BLaER1 treated with 17β-estradiol and CSF1 and Interleukin-3, amounts not matched to agents 10 nM and 100 nM (cell line): ENCODE measurements around the gene C3orf22.
"Not testable (repeated sequence)": the region's sequence is repeated elsewhere in the genome, so short reads cannot be mapped to it uniquely, and the experiment has no call there.

Source experiments
- H3K27ac ChIP-seq, 11 experiments: shearing (Covaris generic); formaldehyde crosslinking; 2 replicates each; pipeline ENCODE4 v1.8.1; 2022
- H3K27me3 ChIP-seq, 11 experiments: shearing (Covaris generic); formaldehyde crosslinking; 2 replicates each; pipeline ENCODE4 v1.8.1; 2022
- H3K36me3 ChIP-seq, 11 experiments: shearing (Covaris generic); formaldehyde crosslinking; 2 replicates each; pipeline ENCODE4 v1.8.1; 2022
- H3K4me1 ChIP-seq, 10 experiments: shearing (Covaris generic); formaldehyde crosslinking; 2 replicates each; pipeline ENCODE4 v1.8.1; 2022
- H3K4me2 ChIP-seq, 11 experiments: shearing (Covaris generic); formaldehyde crosslinking; 2 replicates each; pipeline ENCODE4 v1.8.1; 2022
- H3K4me3 ChIP-seq, 10 experiments: shearing (Covaris generic); formaldehyde crosslinking; 2 replicates each; pipeline ENCODE4 v1.8.1; 2022
- H3K9ac ChIP-seq, 11 experiments: shearing (Covaris generic); formaldehyde crosslinking; 2 replicates each; pipeline ENCODE4 v1.8.1; 2022
- H3K9me3 ChIP-seq, 11 experiments: shearing (Covaris generic); formaldehyde crosslinking; replicated peaks in 1 of 11; 2 replicates each; pipeline ENCODE4 v1.8.1; 2022
- H4K20me1 ChIP-seq, 11 experiments: shearing (Covaris generic); formaldehyde crosslinking; 2 replicates each; pipeline ENCODE4 v1.8.1; 2022
- Cebpa-rat ChIP-seq, 11 experiments: shearing (Covaris generic); IDR thresholded peaks; 2 replicates each; pipeline ENCODE4 v1.8.1; 2022

Gene C3orf22

DNA sequence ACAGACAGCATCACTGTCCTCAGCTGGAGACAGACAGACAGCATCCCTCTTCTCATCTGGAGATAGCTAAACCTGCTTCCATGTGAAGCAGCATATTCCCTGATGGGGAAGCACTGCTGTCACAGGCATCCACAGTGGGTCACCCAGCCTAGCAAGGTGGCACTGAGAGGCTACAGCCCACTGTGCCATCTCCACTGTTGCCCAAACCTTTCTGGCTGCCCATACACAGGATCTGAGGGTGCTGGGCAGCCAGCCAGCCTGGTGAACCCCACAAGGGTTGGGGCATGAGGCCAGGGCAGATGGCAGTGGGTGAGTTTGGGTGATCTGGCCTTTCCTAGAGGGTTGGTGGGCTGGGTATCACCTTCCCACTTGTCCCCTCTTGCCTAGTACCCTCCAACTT, 23.1 kb downstream of the C3orf22 start:
- TF ChIP-seq Cebpa-rat (IDR thresholded peaks at IDR 0.05): no peak
- no peaks in the 10 kb centered on the region for H3K27me3 ChIP-seq
- no peak overlapping the region for H3K9ac ChIP-seq

DNA sequence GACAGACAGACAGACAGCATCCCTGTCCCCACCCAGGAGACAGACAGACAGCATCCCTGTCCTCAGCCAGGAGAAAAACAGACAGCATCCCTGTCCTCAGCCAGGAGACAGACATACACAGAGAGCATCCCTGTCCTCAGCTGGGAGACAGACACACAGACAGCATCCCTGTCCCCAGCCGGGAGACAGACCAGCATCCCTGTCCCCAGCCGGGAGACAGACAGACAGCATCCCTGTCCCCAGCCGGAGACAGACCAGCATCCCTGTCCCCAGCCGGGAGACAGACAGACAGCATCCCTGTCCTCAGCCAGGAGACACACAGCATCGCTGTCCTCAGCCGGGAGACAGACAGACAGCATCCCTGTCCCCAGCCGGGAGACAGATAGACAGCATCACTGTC, 24.0 kb downstream of the C3orf22 start:
- Histone ChIP-seq H3K4me1 (peaks cover 30 to 80% (median 51%) of the 10 kb centered on the region in 10 experiments), H3K9ac (0 out of 22 replicates have a peak overlapping the region, but pooled peaks of 1 of the 11 experiments have one; percentile 16), H3K27ac (peak overlapping the region in 1 of 11 experiments; percentile 12; a peak in 1 of 22 replicates), H3K4me2 (0 out of 22 replicates have a peak overlapping the region, but pooled peaks of 1 of the 11 experiments have one; percentile 71)
- H3K9me3 ChIP-seq, H3K4me3 ChIP-seq, H3K27me3 ChIP-seq, H3K36me3 ChIP-seq, H4K20me1 ChIP-seq: not testable (repeated sequence)

More for the DNA sequence above, 23.1 kb downstream of the C3orf22 start:
- no peaks in the 10 kb centered on the region; a peak in 1 of 22 replicates for H4K20me1 ChIP-seq
- H3K9me3 ChIP-seq: no peaks in the 10 kb centered on the region
- H3K4me2 ChIP-seq: no peak overlapping the region
- no peak overlapping the region for H3K4me3 ChIP-seq
- H3K4me1 ChIP-seq: peaks cover 30 to 80% (median 52%) of the 10 kb centered on the region in 10 experiments
- no peaks in the 10 kb centered on the region for H3K36me3 ChIP-seq
- peak overlapping the region in 2 of 11 experiments; percentile 2 to 25; a peak in 3 of 22 replicates for H3K27ac ChIP-seq

DNA sequence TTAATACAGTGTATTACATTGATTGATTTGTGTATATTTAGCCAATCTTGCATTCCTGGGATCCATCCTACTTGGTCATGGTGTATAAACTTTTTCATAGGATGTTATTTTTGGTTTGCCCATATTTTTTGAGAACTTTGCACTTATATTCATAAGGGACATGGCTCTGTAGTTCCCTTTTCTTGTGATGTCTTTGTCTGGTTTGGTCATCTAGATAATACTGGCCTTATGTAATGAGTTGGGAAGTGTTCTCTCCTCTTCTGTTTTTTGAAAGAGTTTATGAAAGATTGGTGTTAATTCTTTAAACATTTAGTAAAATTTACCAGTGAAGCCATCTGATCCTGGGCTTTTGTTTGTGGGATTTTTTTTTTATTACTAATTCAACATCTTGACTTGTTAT, 25.2 kb downstream of the C3orf22 start:
- no peaks in the 10 kb centered on the region for H3K27me3 ChIP-seq
- H3K36me3 ChIP-seq: no peaks in the 10 kb centered on the region
- H3K4me1 ChIP-seq: peaks cover 41 to 80% (median 53%) of the 10 kb centered on the region in 10 experiments
- no peak overlapping the region for H3K9ac ChIP-seq
- H4K20me1 ChIP-seq: peaks cover 0 to 3% (median 0%) of the 10 kb centered on the region in 11 experiments; a peak in 1 of 22 replicates
- no peak for TF ChIP-seq Cebpa-rat (IDR thresholded peaks at IDR 0.05)
- H3K27ac ChIP-seq: 0 out of 22 replicates have a peak overlapping the region, but pooled peaks of 1 of the 11 experiments have one; percentile 9
- H3K4me3 ChIP-seq: no peak overlapping the region
- peak overlapping the region in 6 of 11 experiments; percentile 2 to 96 (median 37); a peak in 8 of 22 replicates for H3K4me2 ChIP-seq
- H3K9me3 ChIP-seq: no peaks in the 10 kb centered on the region

DNA sequence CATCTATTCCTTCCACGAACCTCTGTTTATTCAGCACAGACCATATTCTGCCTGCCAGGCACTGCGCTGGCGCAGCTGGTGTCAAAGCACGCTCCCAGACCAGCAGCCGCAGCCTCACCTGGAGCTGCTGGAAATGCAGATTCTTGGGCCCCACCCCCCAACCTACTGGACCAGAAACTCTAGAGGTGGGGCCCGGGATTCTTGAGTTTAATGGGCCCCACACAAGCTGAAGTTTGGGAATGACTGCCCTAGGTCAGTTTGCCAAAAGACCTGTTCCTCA, 27.7 kb downstream of the C3orf22 start:
- Histone ChIP-seq H3K27ac (peak overlapping the region; percentile 73 to 96 (median 86); a peak in 21 of 22 replicates), H3K27me3 (peaks cover 0 to 5% (median 0%) of the 10 kb centered on the region in 11 experiments; a peak in 6 of 22 replicates), H3K4me3 (peak overlapping the region in 5 of 10 experiments; percentile 12 to 56 (median 39); a peak in 4 of 20 replicates), H3K9me3 (peaks cover 0 to 14% (median 0%) of the 10 kb centered on the region in 11 experiments; a peak in 1 of 22 replicates), H3K4me2 (peak overlapping the region; percentile 85 to 99 (median 93)), H3K36me3 (no peaks in the 10 kb centered on the region), H3K9ac (peak overlapping the region; percentile 67 to 83 (median 73); a peak in 21 of 22 replicates), H3K4me1 (peaks cover 46 to 86% (median 63%) of the 10 kb centered on the region in 10 experiments), H4K20me1 (peaks cover 0 to 7% (median 0%) of the 10 kb centered on the region in 11 experiments; a peak in 4 of 22 replicates)
- no peak for TF ChIP-seq Cebpa-rat (IDR thresholded peaks at IDR 0.05)

DNA sequence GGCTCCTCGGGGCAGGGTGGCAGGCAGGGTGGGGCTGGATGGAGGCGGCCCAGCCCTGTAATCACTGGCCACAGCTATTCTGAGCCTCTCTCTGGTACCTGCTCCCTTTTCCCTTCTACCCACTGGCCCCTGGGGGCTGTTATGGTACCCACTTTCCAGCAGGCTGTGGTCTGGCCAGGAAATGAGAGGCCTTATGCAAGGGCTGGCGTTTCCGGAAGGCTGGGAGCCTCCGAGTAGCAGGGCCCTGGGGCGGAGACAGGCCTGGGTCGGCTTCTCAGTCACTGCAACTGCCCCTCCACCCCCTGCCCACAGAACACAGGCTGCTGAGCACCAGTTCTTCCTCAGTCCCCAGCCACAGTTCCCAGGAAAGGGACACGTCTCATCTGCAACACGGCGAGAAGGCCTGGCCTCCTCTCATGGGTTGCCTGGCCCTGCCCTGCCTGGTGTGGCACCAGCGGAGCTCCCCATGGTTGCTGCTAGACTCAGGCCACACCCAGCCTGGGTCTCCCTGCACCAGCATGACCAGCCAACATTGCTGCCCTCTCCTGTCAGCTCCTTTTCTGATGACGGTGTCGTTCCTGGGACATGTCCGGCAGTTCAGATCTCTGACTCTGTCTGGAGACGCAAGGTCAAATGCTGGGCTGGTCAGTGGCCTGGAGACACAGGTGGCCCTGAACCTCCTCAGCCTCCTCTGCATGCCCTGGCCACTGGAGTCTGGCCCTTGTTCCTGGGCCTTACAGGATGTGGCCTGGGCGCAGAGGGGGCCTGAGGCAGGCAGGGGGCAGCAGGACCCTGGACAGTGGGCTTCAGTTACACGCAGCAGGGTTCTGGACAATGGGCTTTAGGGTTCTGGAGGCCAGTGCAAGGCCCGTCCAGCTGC, 28.3 kb downstream of the C3orf22 start:
- Histone ChIP-seq H3K9ac (peak overlapping the region; percentile 67 to 83 (median 73)), H3K9me3 (peaks cover 0 to 14% (median 0%) of the 10 kb centered on the region in 11 experiments; a peak in 1 of 22 replicates), H3K4me2 (peak overlapping the region; percentile 85 to 99 (median 93)), H3K27me3 (peaks cover 0 to 11% (median 6%) of the 10 kb centered on the region in 11 experiments; a peak in 15 of 22 replicates), H4K20me1 (peaks cover 0 to 7% (median 0%) of the 10 kb centered on the region in 11 experiments; a peak in 4 of 22 replicates), H3K4me1 (peaks cover 48 to 91% (median 68%) of the 10 kb centered on the region in 10 experiments), H3K4me3 (peak overlapping the region in 8 of 10 experiments; percentile 2 to 56 (median 38); a peak in 10 of 20 replicates), H3K36me3 (no peaks in the 10 kb centered on the region), H3K27ac (peak overlapping the region; percentile 74 to 96 (median 86))
- peak in 8 of 11 experiments; percentile 28 to 75 (median 48); a peak in 11 of 22 replicates for TF ChIP-seq Cebpa-rat (IDR thresholded peaks at IDR 0.05)

DNA sequence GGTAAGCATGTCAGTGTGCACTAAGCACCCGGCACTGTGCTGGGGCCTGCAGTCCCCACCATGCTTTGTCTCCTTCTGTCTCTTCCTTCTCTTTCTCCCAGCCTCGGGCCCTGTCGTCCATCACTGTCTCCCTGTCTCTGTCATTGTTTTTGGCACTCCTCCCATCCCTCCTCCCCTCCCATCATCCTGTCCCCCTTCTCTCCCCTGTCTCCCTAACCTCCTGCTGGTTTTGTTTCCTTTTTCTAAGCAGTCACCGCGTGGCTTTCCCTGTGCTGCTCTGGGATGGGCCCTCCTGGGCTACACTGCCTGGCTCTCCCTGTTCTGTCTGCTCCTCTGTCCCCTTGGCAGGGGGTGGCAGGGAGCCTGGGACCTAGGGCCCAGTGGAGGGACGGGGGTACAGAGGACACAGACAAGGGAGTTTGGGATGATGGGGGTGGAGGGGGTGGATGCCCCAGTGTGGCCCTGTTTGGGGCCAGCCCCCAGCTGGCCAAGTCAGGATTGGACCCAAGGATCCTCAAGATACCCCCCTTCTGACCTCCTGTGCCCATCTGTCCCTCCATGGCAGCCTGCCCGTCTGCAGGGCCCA, 29.1 kb downstream of the C3orf22 start:
- H3K9me3 ChIP-seq: peaks cover 0 to 14% (median 0%) of the 10 kb centered on the region in 11 experiments; a peak in 1 of 22 replicates
- H3K4me3 ChIP-seq: peak overlapping the region in 6 of 10 experiments; percentile 12 to 53 (median 28); a peak in 6 of 20 replicates
- peak overlapping the region; percentile 85 to 99 (median 93) for H3K4me2 ChIP-seq
- H4K20me1 ChIP-seq: peaks cover 0 to 7% (median 0%) of the 10 kb centered on the region in 11 experiments; a peak in 4 of 22 replicates
- peak overlapping the region; percentile 67 to 83 (median 73) for H3K9ac ChIP-seq
- peaks cover 4 to 18% (median 13%) of the 10 kb centered on the region in 11 experiments for H3K27me3 ChIP-seq
- peak overlapping the region; percentile 74 to 96 (median 86) for H3K27ac ChIP-seq
- H3K4me1 ChIP-seq: peaks cover 48 to 94% (median 68%) of the 10 kb centered on the region in 10 experiments
- H3K36me3 ChIP-seq: no peaks in the 10 kb centered on the region
- TF ChIP-seq Cebpa-rat (IDR thresholded peaks at IDR 0.05): no peak

DNA sequence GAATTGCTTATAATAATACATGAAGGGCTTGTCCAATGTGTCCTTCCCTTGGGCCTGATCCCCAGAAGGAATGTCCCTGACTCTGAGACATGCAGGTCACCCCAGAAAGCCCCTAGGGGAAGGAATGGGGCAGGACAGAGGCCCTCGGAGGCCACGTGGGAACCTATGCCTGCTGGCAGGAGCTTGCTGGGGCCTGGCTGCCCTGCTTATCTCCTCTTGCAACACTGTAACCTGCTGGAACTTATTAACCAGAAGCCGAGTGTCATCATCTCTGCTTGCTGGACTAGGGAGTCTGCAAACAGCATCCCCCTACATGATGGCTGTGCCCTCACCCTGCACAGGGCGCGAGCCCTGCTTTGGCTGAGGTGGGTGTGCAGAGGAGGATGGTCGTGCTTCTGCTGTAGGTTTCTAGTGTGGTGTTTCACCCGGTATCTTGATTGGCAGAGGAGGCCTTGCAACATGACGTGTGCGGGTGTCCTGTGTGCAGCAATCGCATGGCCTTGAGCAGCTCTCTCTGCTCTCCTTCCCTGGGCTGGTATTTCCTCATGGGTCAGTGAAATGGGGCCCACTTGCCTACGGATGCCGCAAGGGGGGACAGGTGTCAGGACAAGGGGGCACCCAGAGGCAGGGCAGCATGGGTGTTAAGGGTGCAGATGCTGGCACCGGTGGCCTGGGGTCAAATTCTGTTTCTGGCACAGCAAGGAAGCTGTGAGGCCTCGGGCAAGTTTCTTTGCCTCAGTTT, 29.8 kb downstream of the C3orf22 start:
- TF ChIP-seq Cebpa-rat (IDR thresholded peaks at IDR 0.05): 0 out of 22 replicates have a peak, but pooled peaks of 2 of the 11 experiments have one; percentile 33 to 44

More for the DNA sequence above, 29.8 kb downstream of the C3orf22 start:
- Histone ChIP-seq H3K4me2 (peak overlapping the region; percentile 85 to 99 (median 93)), H3K9ac (peak overlapping the region in 10 of 11 experiments; percentile 67 to 83 (median 74); a peak in 15 of 22 replicates), H4K20me1 (peaks cover 0 to 7% (median 0%) of the 10 kb centered on the region in 11 experiments; a peak in 5 of 22 replicates), H3K4me1 (peaks cover 48 to 95% (median 71%) of the 10 kb centered on the region in 10 experiments), H3K27ac (peak overlapping the region; percentile 74 to 96 (median 86); a peak in 20 of 22 replicates), H3K9me3 (peaks cover 0 to 14% (median 0%) of the 10 kb centered on the region in 11 experiments; a peak in 1 of 22 replicates), H3K27me3 (peaks cover 11 to 26% (median 20%) of the 10 kb centered on the region in 11 experiments), H3K4me3 (peak overlapping the region in 2 of 10 experiments; percentile 24 to 53; a peak in 4 of 20 replicates), H3K36me3 (no peaks in the 10 kb centered on the region)
